Right cardiac atrium (tissue), 5 donors: ENCODE data around the gene TAF3. TPM values are rescaled to one million over a fixed set of nuclear protein-coding genes. Genes with fewer than 3 reads are reported as not detected.

Experiments
- ATAC-seq, 2 donors: fragments of 200-7000 bp; cut with Tn5 transposase; one replicate each; pipeline versions ENCODE4 v1.8.0 to v1.9.1; 2020; ENCODE audit warnings: moderate library complexity in 2 of 2, mild to moderate bottlenecking in 1 of 2
- DNase-seq, 3 donors: peaks; one replicate each; pipeline ENCODE4 v3.0.0-alpha.2; 2020
- H3K27ac ChIP-seq: one replicate; pipeline ENCODE4 v1.5.1; 2013; ENCODE audit warnings: mild to moderate bottlenecking, low read length, control low read depth, moderate library complexity
- H3K27me3 ChIP-seq: one replicate; pipeline ENCODE4 v1.6.1; 2013; ENCODE audit not compliant: control insufficient read depth, insufficient read depth
- H3K4me1 ChIP-seq: one replicate; pipeline ENCODE4 v1.6.1; 2013; ENCODE audit warnings: low read length; ENCODE audit not compliant: control insufficient read depth, insufficient read depth
- H3K4me3 ChIP-seq: one replicate; pipeline ENCODE4 v1.5.1; 2013; ENCODE audit warnings: low read length, control low read depth
- H3K9me3 ChIP-seq: one replicate; pipeline ENCODE4 v1.6.1; 2013; ENCODE audit warnings: low read length; ENCODE audit not compliant: control insufficient read depth
- WGBS: extraction: QIAGEN DNeasy Blood & Tissue Kit; methylation state at CpG from one replicate; pipeline ENCODE4 v1.1.7; 2013; 5-methylcytosine and 5-hydroxymethylcytosine counted together
- intact Hi-C, 4 donors: fragments of 100-400 bp; cut with DNase I; formaldehyde crosslinking; loops; one replicate each; pipeline versions ENCODE4 v1.11.0 to v1.14.0; 2022 to 2023
- polyA plus RNA-seq: library from polyadenylated mRNA; stranded (reverse); fragments of 200-250 nt; gene quantifications from one replicate; pipeline ENCODE4 v1.2.3, GENCODE V29; 2013
- total RNA-seq, 4 donors: library from RNA; stranded (reverse); fragmentation: NEBNext Ultra II Directional; extraction: Animal tissue kit (Norgen Biotek cat#: 25700); gene quantifications; one replicate each; pipeline ENCODE4 v1.2.1, GENCODE V29; 2021
- donor health status: healthy with polysubstance abuse.
- donor health status: DM: no; HTN: yes; CAD: no.
- donor health status: DM: no; HTN: no; CAD: no.
- donor health status: DM: no; HTN: yes; CAD: no; lungs with severe emphysema.
- donor health status: DM: yes; HTN: yes; CAD: no.

Gene TAF3
- total and polyA plus RNA-seq, 5 donors, result 4.7 to 11.3 (median 8.9) TPM

- DNase-seq (no peak), ATAC-seq (no peak)
- peaks cover 4% of the 10 kb centered on the region for H3K4me1 ChIP-seq
- H3K9me3 ChIP-seq, result no peaks in the 10 kb centered on the region
- no peak overlapping the region for H3K4me3 ChIP-seq
- no peaks in the 10 kb centered on the region for H3K27me3 ChIP-seq
- intact Hi-C loops, result no loop called here
- H3K27ac ChIP-seq, result no peak overlapping the region
- WGBS, result 85% methylated on average over 4 of the region's 4 CpGs
Measured at GRCh38 chr10:7853226-7853842, 35.0 kb downstream of the TAF3 start.

GRCh38 chr10:7853890-7854289 lies 35.6 kb downstream of the TAF3 start:
- Histone ChIP-seq H3K9me3 (no peaks in the 10 kb centered on the region), H3K27ac (no peak overlapping the region), H3K27me3 (no peaks in the 10 kb centered on the region), H3K4me1 (peaks cover 4% of the 10 kb centered on the region), H3K4me3 (no peak overlapping the region)
- WGBS, result 96% methylated on average over 3 of the region's 3 CpGs
- ATAC-seq (no peak), DNase-seq (no peak)
- intact Hi-C loops, result no loop called here

- Histone ChIP-seq H3K4me1 (peaks cover 4% of the 10 kb centered on the region), H3K27ac (no peak overlapping the region), H3K4me3 (no peak overlapping the region), H3K27me3 (no peaks in the 10 kb centered on the region), H3K9me3 (no peaks in the 10 kb centered on the region)
- no peak for DNase-seq
- intact Hi-C loops, result no loop called here
- ATAC-seq, result no peak
- WGBS, result 86% methylated on average over 4 of the region's 4 CpGs
Measured at GRCh38 chr10:7855205-7855604, 36.9 kb downstream of the TAF3 start.

GRCh38 chr10:7856678-7857077 lies 38.4 kb downstream of the TAF3 start:
- ATAC-seq, result no peak
- peaks cover 2% of the 10 kb centered on the region for H3K4me1 ChIP-seq
- no peaks in the 10 kb centered on the region for H3K27me3 ChIP-seq
- no peak overlapping the region for H3K4me3 ChIP-seq
- H3K27ac ChIP-seq, result no peak overlapping the region
- H3K9me3 ChIP-seq, result no peaks in the 10 kb centered on the region
- no peak for DNase-seq
- 46% methylated on average over 4 of the region's 4 CpGs for WGBS
- intact Hi-C loops, result no loop called here

GRCh38 chr10:7857262-7857661 lies 39.0 kb downstream of the TAF3 start:
- DNase-seq, result peak in 1 of 3 donors; percentile 18
- H3K27me3 ChIP-seq, result no peaks in the 10 kb centered on the region
- peak; percentile 26 to 33 for ATAC-seq
- intact Hi-C loops, result no loop called here
- no peak overlapping the region for H3K4me3 ChIP-seq
- no peaks in the 10 kb centered on the region for H3K9me3 ChIP-seq
- WGBS, result 37% methylated on average over 4 of the region's 4 CpGs
- no peak overlapping the region for H3K27ac ChIP-seq
- H3K4me1 ChIP-seq, result peaks cover 2% of the 10 kb centered on the region

GRCh38 chr10:7861509-7862120 lies 43.3 kb downstream of the TAF3 start:
- no peak overlapping the region for H3K27ac ChIP-seq
- intact Hi-C loops, result loop anchor here in 1 of 4 donors (10.0 kb wide), 1 partner anchor 1343 kb away; no protein-coding TSS in a partner anchor
- H3K27me3 ChIP-seq, result no peaks in the 10 kb centered on the region
- no peak overlapping the region for H3K4me3 ChIP-seq
- H3K4me1 ChIP-seq, result peaks cover 2% of the 10 kb centered on the region
- 88% methylated on average over 4 of the region's 4 CpGs for WGBS
- ATAC-seq (no peak), DNase-seq (no peak)
- no peaks in the 10 kb centered on the region for H3K9me3 ChIP-seq

- ATAC-seq (no peak), DNase-seq (no peak)
- intact Hi-C loops, result loop anchor here in 1 of 4 donors (10.0 kb wide), 1 partner anchor 1343 kb away; no protein-coding TSS in a partner anchor
- Histone ChIP-seq H3K27ac (no peak overlapping the region), H3K27me3 (no peaks in the 10 kb centered on the region), H3K4me1 (peaks cover 2% of the 10 kb centered on the region), H3K9me3 (no peaks in the 10 kb centered on the region), H3K4me3 (no peak overlapping the region)
Measured at GRCh38 chr10:7862121-7862514, 43.8 kb downstream of the TAF3 start.

GRCh38 chr10:7866176-7866575 lies 47.9 kb downstream of the TAF3 start:
- Histone ChIP-seq H3K4me3 (no peak overlapping the region), H3K27ac (no peak overlapping the region), H3K9me3 (no peaks in the 10 kb centered on the region), H3K27me3 (no peaks in the 10 kb centered on the region), H3K4me1 (no peaks in the 10 kb centered on the region)
- ATAC-seq (no peak), DNase-seq (no peak)
- intact Hi-C loops, result loop anchor here in 1 of 4 donors (10.0 kb wide), 1 partner anchor 1339 kb away; no protein-coding TSS in a partner anchor
- 81% methylated on average over 7 of the region's 7 CpGs for WGBS

- Histone ChIP-seq H3K27ac (no peak overlapping the region), H3K9me3 (no peaks in the 10 kb centered on the region), H3K4me3 (peak overlapping the region; percentile 87), H3K4me1 (no peaks in the 10 kb centered on the region), H3K27me3 (no peaks in the 10 kb centered on the region)
- WGBS, result 9% methylated on average over 5 of the region's 5 CpGs
- ATAC-seq (no peak), DNase-seq (no peak)
- intact Hi-C loops, result loop anchor here in 3 of 4 donors (5.0 to 10.0 kb wide), 4 partner anchors 1333 to 1433 kb away; no protein-coding TSS in a partner anchor
Measured at GRCh38 chr10:7872041-7872442, 53.7 kb downstream of the TAF3 start.

GRCh38 chr10:7874864-7875263 lies 56.6 kb downstream of the TAF3 start:
- no peak overlapping the region for H3K4me3 ChIP-seq
- no peak for DNase-seq
- no peak for ATAC-seq
- WGBS, result 77% methylated on average over 2 of the region's 2 CpGs
- no peaks in the 10 kb centered on the region for H3K9me3 ChIP-seq
- no peaks in the 10 kb centered on the region for H3K27me3 ChIP-seq
- no peak overlapping the region for H3K27ac ChIP-seq
- intact Hi-C loops, result loop anchor here in 3 of 4 donors (5.0 to 10.0 kb wide), 4 partner anchors 1330 to 1430 kb away; no protein-coding TSS in a partner anchor
- H3K4me1 ChIP-seq, result no peaks in the 10 kb centered on the region

GRCh38 chr10:7876541-7877127 lies 58.3 kb downstream of the TAF3 start:
- Histone ChIP-seq H3K9me3 (no peaks in the 10 kb centered on the region), H3K4me3 (no peak overlapping the region), H3K27me3 (no peaks in the 10 kb centered on the region), H3K4me1 (no peaks in the 10 kb centered on the region), H3K27ac (no peak overlapping the region)
- DNase-seq (no peak), ATAC-seq (no peak)
- 89% methylated on average over 4 of the region's 4 CpGs for WGBS
- intact Hi-C loops, result loop anchor here in 3 of 4 donors (10.0 kb wide), 2 partner anchors 1328 to 1428 kb away; no protein-coding TSS in a partner anchor
